ELF-1 (cell line): ENCODE data around the gene CNPY3.
A peak's percentile ranks its signal among the peaks of the same experiment; 100 is the strongest.
"Not testable (repeated sequence)": the region's sequence is repeated elsewhere in the genome, so short reads cannot be mapped to it uniquely, and the experiment has no call there.

Experiments
- DNase-seq: peaks from one replicate; pipeline ENCODE4 v3.0.0-alpha.2; 2016; ENCODE audit warnings: low read depth, low spot score

CNPY3 gene

DNA sequence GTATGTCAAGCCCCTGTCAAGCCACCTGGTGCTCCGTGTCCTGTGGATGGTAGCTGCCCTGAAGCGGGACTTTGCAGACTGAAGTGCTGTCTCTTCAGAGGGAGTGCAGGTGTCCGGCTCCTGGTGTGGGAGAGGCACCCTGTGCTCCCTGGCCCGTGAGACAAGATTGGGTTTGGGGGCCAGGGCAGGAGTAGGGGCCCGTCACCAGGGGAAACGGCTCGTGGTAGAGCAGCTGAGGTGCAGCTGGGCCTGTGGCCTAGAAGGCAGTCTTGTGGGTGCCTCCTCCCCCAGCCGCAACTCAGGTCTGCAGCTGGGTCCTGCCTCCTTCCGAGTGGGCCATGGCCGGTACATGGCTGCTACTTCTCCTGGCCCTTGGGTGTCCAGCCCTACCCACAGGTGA lies 13.5 kb upstream of the CNPY3 start, which contains the start of gene PTCRA:
Gene PTCRA (plus strand): TSS at position 322 of the 400 bp plus-strand sequence. CDS start 17 bp downstream, at position 339.
- DNase-seq = no peak

DNA sequence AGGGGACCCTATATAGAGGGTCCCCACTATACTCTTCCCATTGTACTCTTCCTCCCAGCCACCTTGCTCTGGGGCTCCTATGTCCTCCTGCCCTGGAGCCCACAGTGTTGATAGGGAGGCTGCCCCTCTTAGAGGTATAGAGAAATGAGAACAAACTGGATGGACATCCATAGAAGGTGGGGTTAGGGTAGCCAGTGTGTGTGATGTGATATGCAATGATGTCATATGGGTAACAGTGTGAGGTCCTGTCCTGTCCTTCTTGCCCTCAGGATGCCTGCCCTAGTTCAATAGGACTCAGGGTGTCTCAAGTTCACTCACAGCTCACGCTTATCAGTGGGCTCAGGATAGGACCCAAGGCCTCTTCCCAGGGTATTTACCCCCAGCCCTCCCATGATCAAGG lies 13.0 kb upstream of the CNPY3 start:
- no peak for DNase-seq

DNA sequence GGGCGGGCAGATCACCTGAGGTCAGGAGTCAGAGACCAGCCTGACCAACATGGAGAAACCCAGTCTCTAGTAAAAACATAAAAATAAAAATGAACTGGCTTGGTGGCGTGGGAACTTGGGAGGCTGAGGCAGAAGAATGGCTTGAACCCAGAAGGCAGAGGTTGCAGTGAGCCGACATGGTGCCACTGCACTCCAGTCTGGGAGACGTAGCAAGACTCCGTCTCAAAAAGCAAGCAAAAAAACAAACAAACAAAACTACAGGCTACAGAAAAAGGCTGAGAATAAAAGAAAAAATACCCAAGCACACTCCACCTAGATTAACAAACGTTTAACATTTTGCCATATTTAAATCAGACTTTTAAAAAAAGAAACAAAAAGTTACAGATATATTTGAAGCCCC lies 7.5 kb upstream of the CNPY3 start:
- no peak for DNase-seq

DNA sequence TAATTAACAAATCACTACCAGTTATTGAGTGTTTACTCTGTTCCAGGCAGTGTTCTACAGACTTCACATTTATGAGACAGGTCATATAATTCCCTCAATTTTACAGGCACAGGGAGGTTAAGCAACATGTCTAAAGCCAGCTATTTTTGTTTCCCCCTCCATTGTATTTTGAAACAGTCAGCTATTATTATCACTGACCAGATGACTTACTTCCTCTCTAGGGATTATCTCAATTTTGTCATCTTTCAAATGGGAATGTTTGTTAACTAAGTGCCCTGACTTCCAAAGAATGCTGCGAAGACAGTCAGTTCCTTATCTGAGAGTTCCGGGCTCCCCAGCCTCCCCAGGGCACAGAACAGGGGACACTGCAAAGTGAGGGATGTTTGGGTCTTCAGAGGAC lies 5.6 kb upstream of the CNPY3 start:
- DNase-seq = no peak

DNA sequence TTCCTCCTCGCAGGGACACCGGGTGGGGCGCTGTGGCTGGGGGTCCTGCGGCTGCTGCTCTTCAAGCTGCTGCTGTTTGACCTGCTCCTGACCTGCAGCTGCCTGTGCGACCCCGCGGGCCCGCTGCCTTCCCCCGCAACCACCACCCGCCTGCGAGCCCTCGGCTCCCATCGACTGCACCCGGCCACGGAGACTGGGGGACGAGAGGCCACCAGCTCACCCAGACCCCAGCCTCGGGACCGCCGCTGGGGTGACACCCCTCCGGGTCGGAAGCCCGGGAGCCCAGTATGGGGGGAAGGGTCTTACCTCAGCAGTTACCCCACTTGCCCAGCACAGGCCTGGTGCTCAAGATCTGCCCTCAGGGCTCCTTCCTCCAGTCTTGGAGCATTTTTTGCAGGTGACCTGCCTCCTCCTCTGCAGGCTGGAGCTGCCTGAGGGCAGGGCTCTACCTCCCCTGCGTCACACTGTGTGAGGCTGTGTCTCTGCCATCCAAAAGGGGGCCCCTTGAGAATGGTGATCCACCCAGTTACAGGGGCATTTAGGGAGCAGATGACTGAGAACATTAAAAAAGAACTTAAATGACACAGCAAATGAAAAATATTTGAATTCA lies 3.9 kb upstream of the CNPY3 start:
- peak; percentile 89 for DNase-seq

DNA sequence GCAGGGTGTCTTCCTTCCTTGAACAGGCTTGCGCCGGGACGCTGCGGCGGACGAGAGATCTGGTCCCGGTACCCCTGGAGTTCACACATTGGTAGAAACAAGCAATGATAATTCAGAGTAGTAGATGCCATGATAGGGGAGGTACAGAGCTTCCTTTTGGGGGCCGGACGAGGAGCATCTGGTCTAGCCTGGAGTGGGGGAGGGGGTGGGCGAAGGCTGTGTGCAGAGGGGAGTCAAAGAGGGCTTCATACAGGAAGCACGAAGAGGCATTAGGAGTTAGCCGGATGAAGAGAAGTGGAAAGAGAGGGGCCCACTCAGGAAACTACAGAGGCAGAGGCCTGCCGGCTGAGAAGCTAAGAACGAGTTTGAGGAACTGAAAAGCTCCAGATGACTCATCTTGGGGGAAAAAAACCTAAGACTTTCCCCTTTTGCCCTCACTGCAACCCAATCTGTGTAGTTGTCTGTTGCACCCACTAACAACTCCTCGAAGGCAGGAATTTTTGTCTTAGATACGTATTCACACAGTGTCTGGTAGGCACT lies 611 bp downstream of the CNPY3 start:
- no peak for DNase-seq

DNA sequence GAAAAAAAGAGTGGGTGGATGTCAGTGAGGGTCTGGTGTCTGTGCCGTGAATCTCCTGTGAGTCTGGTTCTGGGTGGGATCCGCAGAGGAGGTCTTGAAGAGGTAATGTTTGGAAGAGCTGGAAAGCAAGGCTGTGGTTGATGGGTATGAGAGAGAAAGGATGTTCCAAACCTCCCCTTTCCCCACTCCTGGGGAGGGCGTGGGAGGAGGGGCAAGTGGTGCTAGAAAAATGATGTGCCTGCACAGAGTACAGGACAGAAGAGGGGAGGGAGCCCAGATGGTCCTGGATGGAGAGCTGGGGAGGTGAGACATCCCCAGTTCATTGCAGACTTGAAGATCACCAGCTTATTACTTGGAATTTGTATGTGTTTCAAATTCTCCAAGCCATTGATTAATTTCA lies 3.1 kb downstream of the CNPY3 start:
- no peak for DNase-seq

DNA sequence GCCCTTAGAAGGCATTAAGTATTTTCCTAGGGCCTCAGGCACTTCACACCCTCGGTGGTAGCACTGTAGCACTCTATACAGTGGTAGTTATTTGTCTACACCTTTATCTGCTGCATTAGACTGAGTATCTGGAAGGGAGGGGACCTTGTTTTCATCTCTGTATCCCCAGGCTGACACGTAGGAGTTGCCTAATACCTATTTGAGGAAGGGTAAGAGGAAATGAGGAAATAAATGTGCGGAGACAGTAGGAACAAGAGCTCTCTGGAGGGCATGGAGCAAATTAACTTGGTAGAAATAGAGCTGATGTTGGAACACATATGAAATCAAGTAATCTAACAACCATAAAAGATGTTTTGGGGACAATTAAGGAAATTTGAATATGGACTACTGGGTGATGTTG lies 3.9 kb downstream of the CNPY3 start:
- no peak for DNase-seq

DNA sequence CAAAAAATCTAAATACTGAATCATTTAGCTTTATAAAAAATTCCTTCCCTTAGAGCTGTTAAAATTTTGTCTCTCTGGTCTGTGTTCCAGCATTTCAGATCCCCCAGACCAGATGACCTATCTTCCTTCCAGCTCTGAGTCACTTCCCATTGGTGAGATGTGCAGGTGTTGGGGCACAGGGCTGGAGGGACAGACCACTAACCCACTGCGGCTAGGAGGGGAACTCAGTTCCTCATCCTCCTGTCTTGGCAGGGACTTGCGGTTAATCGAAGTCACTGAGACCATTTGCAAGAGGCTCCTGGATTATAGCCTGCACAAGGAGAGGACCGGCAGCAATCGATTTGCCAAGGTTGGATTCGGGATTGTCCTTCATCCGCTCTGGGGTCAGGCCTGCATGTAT lies 6.0 kb downstream of the CNPY3 start:
- no peak for DNase-seq

DNA sequence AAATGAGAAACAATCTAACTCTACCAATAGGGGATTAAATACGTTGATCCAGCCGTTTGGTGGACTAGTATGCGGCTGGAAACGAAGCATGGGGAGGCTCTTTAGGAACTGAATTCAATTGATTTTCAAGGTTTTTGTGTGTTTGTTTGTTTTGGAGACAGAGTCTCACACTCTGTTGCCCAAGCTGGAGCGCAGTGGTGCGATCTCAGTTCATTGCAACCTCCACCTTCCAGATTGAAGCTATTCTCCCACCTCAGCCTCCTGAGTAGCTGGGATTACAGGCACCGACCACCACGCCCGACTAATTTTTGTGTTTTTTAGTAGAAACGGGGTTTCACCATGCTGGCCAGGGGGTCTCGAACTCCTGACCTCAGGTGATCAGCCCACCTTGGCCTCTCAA lies 7.1 kb downstream of the CNPY3 start:
- DNase-seq = no peak

DNA sequence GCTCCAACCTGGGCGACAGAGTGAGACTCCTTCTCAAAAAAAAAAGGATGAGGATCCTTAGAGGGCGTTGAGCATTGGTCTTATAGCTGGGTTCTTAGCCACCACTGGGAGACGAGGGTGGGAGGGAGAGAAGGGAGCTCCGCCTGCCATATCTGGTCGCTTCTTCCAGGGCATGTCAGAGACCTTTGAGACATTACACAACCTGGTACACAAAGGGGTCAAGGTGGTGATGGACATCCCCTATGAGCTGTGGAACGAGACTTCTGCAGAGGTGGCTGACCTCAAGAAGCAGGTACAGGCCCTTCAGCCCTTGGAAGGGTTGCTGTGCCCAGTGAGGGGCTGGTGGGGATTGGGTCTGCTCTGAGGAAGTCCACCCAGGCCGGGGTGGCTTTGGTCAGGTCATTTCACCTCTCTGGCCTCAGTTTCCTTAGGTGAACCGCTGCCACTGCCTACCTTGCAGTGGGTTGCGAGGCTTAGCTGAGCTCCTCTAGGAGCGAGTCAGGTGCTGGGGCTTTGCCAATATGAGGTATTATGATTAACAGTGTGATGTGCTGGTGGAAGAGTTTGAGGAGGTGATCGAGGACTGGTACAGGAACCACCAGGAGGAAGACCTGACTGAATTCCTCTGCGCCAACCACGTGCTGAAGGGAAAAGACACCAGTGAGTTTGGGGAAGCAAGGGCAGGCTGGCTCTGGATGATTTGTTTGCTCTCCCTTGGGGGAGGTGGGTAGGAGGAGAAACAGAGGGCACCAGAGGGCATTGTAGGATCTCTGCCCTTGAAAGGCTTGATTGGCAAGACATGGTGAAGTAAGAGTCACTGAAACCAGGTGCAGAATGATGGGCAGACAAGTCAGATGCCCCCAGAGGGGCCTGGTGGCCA lies 8.5 kb downstream of the CNPY3 start:
- no peak for DNase-seq

DNA sequence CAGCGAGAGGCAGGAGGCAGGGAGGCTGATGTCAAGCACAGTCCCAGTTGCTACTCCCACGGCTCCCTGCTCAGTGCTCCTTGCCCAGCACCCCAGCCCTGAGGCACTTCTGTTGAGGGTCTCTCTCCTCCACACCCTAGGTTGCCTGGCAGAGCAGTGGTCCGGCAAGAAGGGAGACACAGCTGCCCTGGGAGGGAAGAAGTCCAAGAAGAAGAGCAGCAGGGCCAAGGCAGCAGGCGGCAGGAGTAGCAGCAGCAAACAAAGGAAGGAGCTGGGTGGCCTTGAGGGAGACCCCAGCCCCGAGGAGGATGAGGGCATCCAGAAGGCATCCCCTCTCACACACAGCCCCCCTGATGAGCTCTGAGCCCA lies 9.1 kb downstream of the CNPY3 start:
- no peak for DNase-seq

DNA sequence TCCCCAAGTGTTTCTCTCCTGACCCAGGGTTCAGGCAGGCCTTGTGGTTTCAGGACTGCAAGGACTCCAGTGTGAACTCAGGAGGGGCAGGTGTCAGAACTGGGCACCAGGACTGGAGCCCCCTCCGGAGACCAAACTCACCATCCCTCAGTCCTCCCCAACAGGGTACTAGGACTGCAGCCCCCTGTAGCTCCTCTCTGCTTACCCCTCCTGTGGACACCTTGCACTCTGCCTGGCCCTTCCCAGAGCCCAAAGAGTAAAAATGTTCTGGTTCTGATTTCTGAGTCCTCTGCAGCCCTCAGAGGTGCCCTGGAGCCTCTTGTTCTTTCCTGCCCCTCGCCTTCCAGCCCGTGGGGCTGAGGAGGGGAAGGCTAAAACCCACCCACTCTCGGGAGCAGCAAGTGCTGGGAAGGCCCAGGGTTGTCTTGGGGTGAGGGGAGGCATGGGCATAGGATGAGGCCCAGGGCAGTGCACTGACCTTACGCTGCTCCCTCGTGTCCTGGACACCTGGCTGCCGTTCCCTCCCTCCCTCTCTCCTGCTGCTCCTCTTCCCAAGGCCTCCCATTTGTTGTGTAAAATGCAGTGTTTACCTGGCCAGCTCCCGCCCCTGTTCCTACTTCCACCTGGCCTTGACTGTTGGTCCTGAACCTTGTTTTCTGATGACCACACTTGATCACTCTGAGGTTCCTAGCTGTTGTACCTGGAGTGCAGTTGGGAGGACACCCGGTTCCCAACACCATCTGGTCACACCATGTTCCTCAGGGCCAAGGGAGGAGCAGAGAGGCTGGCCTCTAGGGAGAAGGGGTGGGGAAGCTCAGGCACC lies 9.9 kb downstream of the CNPY3 start:
- DNase-seq = no peak

DNA sequence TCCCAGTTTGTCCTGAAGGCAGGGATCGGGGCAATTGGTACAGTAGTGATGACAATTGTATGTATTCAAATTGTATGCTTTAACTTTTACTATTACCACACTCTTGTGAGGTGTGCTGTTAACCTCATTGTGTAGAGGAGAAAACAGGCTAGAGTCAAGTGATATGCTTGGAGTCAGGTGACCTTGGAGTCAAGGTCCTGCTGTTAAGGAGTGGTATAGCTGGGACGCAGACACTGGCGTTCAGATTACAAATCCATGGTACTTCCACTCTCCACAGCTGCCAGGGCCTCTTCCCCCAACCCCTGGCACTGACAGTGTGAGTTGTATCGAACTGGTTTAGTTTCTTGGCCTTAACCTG lies 10.5 kb downstream of the CNPY3 start:
- DNase-seq = no peak

DNA sequence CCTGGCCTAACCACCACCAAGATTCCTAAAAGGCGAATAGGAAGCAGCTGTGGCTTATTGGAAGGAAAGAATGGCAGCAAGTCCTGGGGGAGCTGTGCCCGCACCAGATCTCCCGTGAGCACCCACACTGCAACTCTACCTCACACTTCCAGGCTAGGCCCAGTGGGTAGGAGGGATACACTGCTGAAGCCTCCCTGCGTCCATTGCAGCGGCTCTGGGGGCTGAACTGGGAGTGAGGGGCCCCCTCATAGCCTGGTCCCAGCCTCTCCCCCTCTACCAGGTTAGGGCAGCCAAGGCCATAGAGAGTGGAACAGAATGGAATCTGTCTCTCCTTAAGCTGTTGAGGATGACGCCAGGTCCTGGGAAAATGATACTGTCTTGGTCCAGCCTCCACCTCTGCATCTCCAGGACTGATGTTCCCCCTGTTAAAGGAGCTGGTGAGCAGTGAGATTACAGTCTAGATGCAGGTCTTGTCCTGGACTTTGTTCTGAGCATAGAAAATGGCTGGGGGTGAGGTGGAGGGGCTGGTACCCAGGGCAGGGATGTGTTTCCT lies 11.3 kb downstream of the CNPY3 start:
- no peak for DNase-seq

DNA sequence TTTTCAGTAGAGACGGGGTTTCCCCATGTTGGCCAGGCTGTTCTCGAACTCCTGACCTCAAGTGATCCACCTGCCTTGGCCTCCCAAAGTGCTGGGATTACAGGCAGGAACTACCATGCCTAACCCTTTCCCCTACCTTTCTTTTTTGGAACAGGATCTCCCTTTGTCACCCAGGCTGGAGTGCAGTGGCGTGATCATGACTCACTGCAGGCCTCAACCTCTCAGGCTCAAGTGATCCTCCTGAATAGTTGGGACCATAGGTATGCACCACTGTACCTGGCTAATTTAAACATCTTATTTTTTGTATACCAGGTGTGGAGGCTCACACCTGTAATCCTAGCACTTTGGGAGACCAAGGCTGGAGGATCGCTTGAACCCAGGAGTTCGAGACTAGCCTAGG lies 12.1 kb downstream of the CNPY3 start:
- not testable (repeated sequence) for DNase-seq

DNA sequence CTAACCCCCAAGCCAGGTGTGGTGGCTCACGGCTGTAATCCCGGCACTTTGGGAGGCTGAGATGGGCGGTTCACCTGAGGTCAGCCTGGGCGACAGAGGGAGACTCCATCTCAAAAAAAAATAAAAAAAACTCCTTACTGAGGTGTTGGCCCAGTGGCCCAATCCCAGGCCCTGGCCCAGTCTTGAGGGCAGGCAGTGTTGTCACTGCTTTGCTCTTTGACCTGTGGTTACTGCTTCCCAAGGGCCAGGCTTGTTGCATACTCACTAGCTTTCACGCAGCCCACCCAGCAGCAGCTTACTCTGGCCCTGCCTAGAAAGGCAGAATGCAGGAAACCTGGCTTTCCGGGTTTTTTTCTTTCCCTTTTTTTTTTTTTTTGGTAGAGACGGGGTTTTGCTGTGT lies 13.2 kb downstream of the CNPY3 start:
- DNase-seq = no peak

DNA sequence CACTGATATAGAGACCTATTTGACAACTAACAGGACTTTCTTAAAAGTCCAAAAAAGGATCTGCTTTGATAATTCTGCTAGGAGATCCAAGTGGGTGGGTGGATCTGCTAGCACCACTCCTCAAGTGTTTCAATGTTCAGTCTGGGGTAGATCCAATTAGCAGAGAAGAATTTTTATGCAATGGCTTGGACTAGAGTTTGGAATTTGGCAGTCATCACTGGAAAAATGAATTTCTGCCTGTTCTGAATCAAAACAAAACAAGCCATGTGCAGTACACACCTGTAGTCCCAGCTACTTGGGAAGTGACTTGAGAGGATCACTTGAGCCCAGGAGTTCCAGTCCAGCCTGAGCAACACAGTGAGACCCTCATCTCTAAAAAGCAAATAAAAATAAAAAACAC lies 18.7 kb downstream of the CNPY3 start:
- DNase-seq = no peak

DNA sequence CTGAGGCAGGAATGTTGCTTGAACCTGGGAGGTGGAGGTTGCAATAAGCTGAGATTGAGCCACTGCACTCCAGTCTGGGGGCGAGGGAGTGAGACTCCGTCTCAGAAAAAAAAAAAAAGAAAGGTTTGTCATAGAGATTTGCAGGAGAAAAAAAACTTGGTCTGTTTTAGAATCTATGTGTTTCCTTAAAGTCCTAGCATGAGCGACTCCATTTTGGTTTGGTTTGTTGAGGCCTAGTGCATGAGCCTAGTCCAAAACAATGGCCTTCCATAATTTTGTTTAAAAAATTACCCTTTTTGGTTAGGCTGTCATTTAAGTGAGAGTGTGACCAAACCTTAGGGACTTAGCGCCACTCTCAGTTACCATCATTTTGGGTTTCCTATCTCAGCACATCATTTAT lies 23.1 kb downstream of the CNPY3 start:
- no peak for DNase-seq

DNA sequence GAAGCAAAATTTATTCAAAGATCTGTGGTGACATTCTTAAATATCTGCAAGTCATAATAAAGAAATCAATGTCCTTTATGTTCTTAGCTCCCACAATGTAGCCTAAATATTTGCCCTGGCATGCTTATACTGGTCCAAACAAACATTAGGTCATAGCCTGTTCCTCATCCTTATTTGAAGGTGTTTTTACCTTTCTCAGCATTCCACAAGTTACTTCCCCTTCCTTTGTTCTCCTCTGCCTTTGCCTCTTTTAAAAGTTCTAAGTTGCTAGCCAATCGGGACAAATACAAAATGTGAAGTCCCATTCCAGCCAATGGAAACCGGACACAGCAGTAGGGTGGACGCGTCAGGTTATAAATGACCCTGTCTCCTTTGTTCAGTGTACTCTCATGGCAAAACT lies 25.1 kb downstream of the CNPY3 start:
- not testable (repeated sequence) for DNase-seq

DNA sequence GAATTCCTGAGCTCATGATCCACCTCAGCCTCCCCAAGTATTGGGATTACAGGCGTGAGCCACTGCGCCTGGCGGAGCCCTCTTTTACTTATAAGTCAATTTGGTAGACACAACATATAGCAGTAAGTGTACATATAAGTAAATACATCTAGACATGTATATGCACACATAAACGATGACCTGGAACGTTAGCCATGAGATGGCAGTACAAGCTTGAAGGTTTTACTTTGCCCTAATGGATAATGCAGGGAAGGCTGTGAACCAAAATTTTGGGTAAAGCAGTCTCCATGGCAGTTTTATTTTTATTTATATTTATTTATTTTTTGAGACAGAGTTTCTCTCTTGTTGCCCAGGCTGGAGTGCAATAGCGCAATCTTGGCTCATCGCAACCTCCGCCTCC lies 28.8 kb downstream of the CNPY3 start:
- DNase-seq = no peak

DNA sequence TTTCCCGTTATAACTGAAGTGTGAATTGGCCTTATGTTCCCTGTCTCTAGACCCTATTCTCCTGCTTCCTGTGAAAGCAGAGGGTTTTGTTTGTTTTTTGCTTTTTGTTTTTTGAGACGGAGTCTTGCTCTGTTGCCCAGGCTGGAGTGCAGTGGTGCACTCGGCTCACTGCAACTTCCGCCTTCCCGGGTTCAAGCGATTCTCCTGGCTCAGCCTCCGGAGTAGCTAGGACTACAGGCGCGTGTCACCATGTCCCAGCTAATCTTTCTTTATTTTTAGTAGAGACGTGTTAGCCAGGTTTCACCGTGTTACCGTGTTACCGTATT lies 30.6 kb downstream of the CNPY3 start:
- no peak for DNase-seq
